ENCODE data around the gene ARHGAP10. TPM values are rescaled to one million over a fixed set of nuclear protein-coding genes. Genes with fewer than 3 reads are reported as not detected.
"Not testable (repeated sequence)": the region's sequence is repeated elsewhere in the genome, so short reads cannot be mapped to it uniquely, and the experiment has no call there.

Gene ARHGAP10
- total RNA-seq, 1 experiment from 2014 or later, result 9.0 TPM

DNA sequence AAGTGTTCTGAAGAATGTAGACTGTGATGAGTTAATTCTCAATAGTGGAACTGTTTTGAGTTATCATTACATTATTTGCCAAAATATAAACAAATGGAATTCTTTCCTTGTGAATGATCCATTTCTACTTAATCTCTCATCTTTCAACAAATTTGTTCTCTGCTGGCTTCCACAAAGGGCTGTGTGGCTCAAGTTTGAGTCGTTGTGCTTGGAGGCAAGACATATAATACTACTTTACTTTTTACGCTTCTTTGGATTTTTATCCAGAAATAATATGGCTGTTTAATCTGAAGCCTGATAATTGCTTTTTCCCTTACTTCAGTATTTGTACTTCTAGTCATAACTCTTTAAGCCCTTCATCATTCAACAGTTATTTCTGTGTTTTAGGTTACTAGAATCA, 169.5 kb downstream of the ARHGAP10 start:
- DNase-seq (ENCODE audit: low read depth), result no peak

DNA sequence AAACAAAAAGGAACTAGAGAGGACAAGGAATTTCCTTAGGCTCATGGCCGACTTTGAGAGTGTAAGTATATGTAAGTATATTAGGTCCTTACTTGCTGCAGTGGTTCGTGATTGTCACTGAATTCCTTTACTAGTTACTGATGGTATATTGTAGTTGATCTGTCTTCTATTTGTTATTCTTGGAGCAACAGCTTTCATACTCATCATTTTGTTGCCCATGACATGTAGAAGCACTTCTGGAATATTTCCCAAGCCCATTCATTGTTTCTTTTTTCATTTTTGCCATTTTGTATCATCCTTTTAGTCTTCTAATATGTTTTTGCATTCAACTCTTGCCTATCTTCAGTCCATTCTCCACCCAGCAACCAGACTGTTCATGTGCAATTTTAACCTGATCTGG, 170.0 kb downstream of the ARHGAP10 start:
- DNase-seq (ENCODE audit: low read depth), result no peak

DNA sequence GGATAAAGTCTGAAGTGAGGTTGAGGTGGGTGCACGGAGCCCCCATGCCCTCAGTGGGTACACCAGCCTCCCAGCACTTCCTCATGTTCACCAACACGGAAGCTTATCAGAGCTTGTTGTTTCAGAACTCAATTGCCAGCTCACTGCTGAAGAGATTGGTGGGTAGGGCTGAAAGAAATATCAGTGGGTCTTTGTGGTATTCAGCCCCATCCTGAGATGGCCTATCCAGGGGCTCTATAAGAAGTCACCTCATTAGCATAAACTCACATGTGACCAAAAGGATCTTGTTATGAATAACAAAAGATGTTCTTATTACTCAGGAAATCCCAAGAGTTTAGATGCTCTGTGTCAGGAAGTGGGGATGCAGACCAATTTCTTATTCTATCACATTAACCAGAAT, 177.3 kb downstream of the ARHGAP10 start:
- DNase-seq (ENCODE audit: low read depth), result no peak

DNA sequence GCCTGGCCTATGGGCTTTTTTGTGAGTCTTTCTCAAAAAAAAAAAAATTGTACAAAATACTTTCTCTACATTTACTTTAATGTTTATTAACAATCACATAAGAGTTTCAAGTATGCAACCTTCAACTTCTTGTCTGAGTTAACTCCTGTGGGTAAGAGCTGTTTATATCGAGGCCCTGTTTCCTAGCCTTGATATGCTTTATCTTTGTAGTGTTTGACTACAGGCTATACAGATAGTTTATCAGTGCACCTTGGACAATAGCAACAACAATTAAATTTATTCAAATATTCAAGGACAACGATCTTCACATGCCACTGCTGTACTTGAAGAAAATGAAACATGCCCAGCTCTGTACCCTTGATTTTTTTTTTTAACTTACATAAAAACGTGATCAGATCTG, 178.4 kb downstream of the ARHGAP10 start:
- DNase-seq (ENCODE audit: low read depth), result no peak

DNA sequence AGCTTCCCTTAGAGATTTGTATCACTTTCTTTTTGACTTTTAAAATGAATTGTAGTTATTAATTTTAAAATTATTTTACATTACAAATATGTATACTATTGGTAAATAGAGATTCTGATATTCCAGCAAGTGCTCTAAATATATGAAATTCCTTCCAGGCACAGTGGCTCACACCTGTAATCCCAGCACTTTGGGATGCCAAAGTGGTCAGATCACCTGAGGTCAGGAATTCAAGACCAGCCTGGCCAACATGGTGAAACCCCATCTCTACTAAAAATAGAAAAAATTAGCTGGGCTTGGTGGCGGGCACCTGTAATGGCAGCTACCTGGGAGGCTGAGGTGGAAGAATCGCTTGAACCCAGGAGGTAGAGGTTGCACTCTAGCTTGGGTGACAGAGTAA, 180.2 kb downstream of the ARHGAP10 start:
- DNase-seq (ENCODE audit: low read depth), result not testable (repeated sequence)

DNA sequence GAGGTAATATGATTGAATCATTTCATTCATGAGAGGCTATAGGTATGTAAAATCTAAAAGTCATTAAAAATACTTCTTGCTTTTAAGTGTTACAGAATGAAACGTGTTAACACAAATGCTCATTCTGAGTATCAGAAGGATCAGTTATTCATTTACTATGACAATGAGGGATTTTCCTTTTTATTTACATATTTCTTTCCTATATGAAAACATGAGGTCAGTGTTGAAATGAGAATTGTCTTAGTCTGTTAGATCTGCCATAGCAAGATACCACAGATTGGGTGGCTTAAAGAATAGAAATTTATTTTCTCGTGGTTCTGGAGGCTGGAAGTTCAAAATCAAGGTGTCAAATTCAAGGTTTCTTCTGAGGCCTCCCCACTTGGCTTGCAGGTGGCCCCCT, 181.2 kb downstream of the ARHGAP10 start:
- DNase-seq (ENCODE audit: low read depth), result no peak

DNA sequence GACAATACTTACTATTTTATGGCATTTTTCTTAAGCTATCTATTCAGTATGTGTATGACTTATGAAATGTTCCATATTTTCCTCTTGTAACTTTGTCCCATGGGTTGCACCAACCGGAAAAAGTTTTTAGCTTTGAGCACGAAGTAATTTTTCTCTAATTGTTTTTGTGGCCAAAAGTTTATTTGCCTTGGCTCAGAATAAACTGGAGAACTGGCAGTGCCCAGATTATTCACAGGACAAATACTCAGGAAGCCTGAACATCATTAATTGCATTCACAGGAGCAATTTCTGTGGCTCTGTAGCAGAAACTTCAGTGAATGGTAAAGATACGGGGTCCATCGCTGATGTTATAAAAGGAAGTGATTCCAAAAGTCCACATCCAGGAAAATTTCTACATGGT, 184.5 kb downstream of the ARHGAP10 start:
- peak; percentile 41 for DNase-seq (ENCODE audit: low read depth)

DNA sequence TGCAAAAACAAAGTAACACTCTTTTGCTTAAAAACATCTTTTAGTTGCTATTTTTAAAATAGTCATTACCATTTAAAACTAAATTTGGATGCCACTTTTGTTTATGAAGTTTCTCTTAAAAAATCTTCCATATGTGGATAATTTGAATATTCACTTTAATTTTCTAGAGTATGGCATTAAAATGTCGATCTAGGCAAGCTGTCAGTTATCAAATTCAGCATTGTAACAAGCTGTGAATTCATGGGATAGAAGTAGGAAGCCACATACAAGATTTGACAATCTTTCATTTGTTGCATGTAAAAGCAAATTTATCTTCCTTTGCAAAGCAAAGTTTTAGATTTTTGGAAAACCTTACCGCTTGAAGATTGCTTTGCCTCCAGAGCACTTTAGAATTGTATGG, 191.5 kb downstream of the ARHGAP10 start:
- no peak for DNase-seq (ENCODE audit: low read depth)

DNA sequence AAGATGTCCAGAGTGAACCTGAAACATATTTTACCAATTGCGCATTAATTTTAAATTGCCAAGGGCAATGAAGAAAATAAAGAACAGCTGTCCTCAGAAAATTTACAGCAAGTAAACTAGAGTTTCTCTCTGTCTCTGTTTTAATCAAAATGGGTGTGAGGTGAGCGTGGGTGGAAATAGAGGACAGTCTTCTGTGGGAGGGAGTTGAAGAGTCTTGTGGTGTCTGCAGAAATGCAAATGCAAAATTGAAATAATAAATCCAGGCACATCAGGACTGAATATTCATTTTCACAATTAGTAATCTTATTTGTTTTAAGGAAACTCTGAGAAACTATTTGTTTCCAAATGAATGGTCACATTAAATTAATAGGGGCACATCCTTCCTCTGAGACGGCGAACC, 192.0 kb downstream of the ARHGAP10 start:
- DNase-seq (ENCODE audit: low read depth), result no peak

DNA sequence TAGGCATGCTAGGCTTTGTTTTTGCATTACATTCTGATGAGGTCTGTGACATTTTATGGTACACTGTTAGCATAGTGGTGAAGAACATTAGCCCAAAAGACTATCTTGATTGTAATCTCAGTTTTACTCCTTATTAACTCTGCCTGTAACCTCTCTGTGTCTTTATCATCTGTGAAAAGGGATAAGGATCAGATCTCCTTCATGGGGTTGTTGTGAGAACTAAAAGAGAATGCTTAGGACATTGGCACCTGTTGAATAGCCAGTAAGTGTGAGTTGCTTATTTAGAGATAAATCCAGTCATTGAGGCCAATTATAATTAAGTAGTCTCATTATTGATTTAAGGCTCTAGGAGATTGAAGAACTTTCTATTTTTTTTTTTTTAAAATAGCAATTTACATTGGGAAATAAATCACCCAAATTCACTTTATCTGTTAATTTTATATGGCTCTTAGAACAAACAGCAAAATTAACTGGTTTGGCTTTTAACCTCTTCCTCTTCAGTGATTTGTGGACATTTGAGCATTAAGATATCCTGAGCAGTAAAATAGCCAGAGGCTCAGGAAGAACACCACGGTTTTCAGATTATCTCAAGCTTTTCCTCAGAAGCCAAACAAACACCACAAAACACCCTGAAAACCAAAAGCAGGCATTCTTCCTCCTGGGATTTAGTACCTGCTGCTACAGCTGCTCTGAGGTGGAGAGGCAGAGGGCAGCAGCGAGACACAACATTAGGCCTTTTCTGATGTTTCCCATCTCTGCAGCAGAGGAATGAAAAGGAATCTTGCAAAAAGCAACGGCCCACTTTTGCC, 192.9 kb downstream of the ARHGAP10 start:
- peak; percentile 23 for DNase-seq (ENCODE audit: low read depth)

DNA sequence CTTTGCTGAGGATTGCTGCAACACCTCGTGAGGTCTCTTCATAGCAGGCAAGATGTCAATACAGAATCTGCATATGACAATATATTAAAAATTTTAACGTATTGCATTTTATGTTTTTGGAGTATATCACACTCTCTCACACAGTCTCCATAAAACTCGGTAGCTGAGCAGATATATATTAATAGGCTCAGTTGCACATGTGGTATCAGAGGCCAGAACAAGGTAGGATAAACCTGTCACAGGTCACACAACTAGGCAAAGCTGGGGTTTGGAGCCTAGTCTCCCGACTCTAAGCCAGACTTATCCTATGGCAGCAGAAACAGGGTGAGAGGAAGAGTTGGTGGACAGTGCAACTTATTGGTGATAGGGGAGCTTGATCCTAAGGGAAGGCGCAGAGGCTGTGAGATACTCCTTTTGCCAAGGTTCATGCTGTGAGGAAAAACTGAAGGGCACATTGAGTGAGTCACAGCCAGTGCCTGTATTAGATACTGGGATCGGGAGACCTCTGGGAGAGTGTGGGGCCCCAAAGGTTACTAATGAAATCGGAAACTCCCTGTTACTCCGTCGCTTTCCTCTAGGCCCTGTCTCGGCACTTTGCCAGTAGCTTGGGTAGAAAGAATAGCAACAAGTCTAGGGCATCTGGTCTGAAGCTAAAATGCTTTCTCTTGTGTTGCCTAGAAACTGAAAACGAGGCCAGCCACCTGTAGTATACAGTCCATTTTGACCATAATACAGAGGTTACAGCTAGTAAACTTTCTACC, 195.7 kb downstream of the ARHGAP10 start:
- no peak for DNase-seq (ENCODE audit: low read depth)

DNA sequence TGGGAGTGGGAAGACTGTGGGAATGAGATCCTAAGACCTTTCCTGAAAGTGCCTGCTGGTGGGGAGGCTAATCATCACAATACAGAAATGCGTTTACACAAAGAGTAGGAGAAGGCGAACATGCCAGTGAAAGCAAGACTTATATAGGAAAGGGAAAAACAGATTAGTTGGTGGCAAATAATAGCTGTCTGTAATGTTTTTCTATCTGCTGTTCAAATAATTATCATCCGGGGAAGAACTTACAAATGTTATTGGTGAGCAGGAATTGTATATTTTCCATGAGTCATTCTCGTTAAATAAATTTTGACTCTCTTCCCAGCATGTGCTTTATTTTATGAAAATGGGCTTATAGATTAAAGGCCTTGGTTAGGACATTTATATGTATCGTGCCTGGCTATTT, 196.5 kb downstream of the ARHGAP10 start:
- no peak for DNase-seq (ENCODE audit: low read depth)

DNA sequence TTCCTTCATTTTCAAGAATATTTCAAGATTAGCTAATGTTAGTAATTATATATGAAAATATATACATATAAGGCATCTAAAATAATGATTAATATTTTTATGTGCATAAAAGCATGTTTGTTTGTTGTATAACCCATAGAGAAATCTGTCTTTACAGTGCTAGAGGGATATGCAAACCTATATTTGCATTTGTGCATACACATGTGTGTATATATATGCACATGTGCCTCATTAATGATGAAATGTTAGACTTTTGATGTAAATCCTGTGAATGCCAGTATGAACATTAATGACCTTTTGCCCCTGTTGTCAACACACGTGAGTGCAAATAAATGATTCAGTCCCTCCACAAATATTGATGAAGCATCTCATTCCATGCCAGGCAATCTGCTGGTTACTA, 197.9 kb downstream of the ARHGAP10 start:
- DNase-seq (ENCODE audit: low read depth), result no peak

DNA sequence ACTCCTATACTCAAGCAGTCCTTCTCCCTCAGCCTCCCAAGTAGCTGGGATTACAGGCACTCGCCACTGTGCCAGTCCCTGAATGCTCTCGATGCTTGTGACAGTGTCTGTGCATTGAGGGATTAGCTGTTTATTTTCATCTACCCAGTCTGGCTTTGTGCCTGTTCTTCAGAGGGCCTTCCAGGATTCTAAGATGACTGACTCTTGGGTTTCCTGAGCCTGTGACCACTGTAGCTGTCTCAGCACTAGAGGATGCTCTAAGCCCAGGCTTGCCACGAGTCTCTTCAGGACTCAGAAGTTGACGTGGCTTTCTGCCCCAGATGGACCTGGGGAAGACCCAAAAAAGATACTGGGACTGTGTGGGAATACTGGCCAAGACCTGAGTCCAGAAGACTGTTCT, 201.4 kb downstream of the ARHGAP10 start:
- peak; percentile 15 for DNase-seq (ENCODE audit: low read depth)

DNA sequence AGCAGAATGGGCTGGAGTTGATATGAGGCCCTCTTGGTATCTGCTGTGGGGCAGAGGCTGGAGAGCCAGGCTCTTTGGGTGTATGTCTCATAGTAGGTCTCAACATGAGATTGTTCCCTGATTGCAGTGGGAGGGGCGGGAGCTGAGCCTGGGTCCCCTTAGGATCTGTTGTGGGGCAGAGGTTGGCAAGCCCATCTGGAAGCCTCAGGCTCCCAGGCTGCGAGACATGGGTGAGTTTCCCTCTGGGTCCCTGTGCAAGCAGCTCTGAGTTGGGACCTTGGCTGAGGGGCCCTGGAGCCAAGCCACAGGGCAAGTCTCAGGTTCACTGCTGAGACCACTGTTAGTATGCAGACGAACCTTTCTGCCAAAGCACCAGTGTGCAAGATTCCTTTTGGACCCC, 201.9 kb downstream of the ARHGAP10 start:
- no peak for DNase-seq (ENCODE audit: low read depth)

DNA sequence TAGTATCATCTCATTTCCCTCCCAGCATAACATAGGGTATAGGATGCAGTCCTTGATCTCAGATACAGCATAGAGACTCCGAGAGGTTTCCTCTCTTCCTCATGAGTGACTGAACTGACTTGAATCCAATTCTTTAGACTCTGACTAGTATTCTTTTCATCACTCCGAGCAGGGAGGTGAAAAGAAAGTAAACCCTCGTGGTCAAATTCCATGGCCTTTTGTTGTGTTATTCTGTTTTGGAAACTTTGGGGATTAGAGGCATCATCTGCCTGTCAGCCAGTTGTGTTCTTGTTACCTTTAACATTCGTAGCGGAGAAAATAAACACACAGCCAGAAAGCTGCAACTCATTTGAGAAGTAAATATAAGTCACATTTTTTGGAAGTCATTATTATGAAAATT, 206.6 kb downstream of the ARHGAP10 start:
- no peak for DNase-seq (ENCODE audit: low read depth)

DNA sequence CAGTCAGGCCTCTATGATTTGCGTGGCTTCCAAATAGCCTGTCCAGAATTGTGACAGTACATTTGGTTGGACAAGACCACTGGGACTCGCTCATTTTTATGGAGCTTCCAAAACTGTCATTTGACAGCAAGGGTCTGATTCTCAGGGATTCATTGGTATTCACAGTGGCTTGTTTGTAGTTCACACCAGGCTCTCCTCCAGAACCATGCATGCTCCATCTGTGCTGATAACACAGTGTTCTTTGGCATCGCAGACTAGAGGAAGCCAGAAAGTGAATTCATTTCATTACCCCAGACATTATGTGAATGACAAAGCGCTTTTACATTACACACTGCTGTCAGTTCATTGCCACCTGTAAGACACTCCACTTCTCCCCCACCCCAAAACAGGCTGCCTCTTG, 208.3 kb downstream of the ARHGAP10 start:
- no peak for DNase-seq (ENCODE audit: low read depth)

DNA sequence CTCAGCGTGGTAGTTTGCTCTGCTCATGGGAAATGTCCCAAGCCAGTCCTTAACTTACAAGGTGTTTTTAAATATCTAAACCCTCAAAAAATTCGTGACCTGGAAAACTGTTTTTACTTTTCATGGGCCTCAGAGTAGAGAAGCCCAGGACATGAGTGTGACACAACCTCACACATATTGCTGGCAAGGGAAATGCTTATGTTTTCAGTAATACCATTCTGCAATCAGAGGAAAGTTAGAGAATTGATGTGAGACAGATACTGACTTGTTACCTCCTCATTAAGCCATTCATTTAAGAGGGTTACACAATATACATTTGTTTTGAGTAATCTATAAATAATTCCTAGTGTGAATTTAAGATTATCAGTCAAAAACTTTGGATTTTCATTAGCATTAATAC, 209.5 kb downstream of the ARHGAP10 start:
- DNase-seq (ENCODE audit: low read depth), result no peak

DNA sequence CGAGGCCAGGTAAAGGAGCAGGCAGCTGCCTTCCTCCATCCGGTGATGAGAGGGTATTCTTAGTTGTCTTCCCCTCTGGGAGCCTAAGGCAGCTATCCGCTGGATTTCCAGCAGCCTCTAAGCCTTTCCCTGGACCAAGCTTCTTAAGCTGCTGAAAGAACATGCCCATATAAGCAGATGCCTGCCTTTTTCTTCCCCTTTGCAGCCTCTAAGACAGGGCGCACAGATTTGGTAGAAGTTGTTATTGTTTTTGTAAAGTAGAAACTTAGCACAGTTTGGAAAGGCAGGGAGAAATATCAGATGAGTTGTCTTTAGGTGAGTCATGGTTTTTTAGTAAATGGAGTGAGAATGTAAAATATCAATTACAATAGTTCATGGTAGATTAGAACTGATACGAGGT, 210.8 kb downstream of the ARHGAP10 start:
- no peak for DNase-seq (ENCODE audit: low read depth)

DNA sequence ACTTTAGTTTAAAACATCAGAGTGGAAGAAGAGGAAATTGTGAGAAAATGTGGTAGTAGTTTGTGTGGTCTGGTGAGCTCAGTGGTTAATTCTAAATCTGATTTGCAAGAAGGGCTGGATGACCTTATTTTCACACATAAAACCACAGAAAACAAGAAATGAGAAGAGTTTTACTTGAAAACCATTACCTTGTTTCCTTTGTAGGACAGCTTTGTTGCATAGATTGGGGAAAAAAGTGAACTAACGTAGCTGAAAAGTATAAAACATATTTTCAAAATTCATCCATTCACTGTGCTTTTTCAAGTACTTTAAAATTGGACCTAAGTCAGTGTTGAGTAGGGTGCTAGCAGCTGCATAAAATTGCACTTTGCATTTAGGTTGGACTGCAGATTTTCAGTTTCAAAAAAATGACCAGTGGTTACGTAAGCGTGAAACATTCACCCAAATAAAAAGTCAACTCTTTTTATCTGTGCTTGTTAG, 211.3 kb downstream of the ARHGAP10 start:
- DNase-seq (ENCODE audit: low read depth), result no peak

DNA sequence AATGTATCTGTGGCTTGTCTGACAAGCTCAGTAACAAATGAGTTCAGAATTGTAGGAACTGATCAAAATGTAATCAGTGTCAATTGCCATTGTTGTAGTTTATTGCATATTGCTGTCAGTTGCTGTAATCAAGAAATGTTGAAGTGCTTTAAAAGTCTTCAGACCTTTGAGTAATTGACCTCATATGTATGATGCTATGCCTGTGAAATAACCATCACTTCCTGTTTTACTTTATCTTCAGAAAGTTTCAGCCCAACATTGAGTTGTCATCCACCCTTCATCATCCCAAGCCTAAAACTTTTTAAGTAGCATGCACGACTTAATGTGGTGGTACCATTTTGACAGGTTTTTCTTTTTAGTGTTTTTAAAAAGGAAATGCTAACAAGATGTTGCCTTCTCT, 212.4 kb downstream of the ARHGAP10 start:
- no peak for DNase-seq (ENCODE audit: low read depth)

DNA sequence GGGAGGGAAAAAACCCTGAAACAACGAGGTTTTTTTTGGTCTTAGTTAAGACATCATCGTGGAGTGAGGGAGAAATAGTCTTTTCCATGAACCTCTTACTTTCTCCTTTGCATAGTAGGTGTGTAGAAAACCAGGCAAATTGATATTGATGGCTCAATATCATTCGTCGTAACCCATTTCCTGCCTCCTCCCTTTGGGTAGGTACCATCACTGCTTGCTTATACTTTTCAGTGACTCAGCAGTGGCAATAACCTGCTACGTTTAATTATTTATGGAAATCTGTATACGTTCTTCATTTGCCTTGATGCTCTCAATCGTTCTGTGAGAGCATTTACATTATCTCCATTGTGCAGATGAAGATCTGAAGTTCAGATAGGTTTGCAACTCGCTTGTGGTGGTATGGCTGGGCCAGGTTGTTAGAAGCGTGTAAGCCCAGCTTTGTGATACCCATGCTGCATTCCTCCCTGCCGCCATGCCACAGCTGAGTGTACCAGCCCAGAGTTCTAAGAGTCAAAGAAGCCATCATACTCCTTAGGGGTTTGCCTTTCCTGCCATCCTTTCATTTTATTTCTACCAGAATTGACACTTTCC, 212.9 kb downstream of the ARHGAP10 start:
- DNase-seq (ENCODE audit: low read depth), result no peak

DNA sequence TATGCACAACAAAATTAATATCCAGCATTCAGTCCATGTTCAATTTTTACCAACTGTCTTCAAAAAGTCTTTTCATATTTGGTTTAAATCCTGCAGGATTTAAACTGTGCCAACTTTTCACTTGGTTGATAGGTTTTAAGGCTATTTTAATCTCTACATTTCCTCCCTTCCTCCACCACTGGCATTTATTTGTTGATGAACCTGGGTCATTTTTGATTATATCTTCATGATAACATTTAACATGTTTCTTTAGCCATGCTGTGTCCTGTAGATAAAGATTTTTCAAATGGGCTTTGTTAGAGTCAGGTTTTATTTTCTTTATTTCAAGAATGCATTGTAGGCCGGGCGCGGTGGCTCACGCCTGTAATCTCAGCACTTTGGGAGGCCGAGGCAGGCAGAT, 216.4 kb downstream of the ARHGAP10 start:
- no peak for DNase-seq (ENCODE audit: low read depth)
